ENCODE measurements around the gene C19orf18. TPM values are rescaled to one million over a fixed set of nuclear protein-coding genes. Genes with fewer than 3 reads are reported as not detected.

The C19orf18 gene
- total and polyA plus RNA-seq, 4 donors = 0.14 to 0.58 (median 0.23) TPM; not detected in 1

DNA sequence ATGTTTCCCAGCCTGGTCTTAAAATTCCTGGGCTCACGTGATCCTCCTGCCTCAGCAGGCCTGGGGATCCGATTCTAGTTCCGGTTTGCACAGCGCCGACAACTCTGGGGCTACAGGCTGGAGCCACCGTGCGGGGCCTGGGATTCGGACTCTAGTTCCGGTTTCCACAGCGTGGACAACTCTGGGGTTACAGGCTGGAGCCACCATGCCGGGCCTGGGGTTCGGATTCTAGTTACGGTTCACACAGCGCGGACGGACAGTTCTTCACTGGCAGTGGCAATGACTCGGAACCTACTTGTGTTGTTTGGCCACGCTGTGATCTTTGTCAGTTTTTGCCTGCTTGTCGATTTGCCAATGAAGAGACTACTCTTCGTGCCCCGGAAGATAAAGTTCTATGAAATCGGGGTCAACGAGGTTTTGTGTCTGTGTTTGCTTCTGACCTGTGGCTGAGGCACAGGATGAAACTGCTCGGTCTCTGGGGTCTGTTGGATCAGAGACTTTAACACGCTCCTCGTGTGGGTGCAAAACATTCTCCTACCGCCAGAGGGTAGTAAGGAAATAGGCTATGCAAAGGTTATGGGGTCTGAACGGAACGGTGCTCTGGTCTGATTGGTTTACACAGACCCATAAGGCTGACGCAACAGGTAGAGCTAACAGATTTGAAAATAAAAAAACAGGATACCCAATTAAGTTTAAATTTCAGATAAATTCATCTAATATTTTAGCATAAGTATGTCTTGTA lies 47.4 kb upstream of the C19orf18 start:
- H3K27ac ChIP-seq (ENCODE audit: low read depth in 1 of 2, low read length in 2 of 2) = no peak overlapping the region
- peak; percentile 45 for DNase-seq (ENCODE audit: low spot score)
- no peak for TF ChIP-seq HNF4A (conservative IDR thresholded peaks at IDR 0.05)
- TF ChIP-seq FOXA2 (IDR thresholded peaks at IDR 0.05) = no peak
- peak; percentile 71 to 80 for TF ChIP-seq RAD21 (IDR thresholded peaks at IDR 0.05)
- no peak for TF ChIP-seq ZBTB33 (IDR thresholded peaks at IDR 0.05)
- TF ChIP-seq CTCF (IDR thresholded peaks at IDR 0.05; ENCODE audit: low read depth, low read length, missing input control) = peak; percentile 46
- peak; percentile 53 for TF ChIP-seq NR2F2 (IDR thresholded peaks at IDR 0.05)
- H3K4me3 ChIP-seq (ENCODE audit: low read depth in 1 of 3, low read length in 3 of 3) = peak overlapping the region in 1 of 3 donors; percentile 23
- no peaks in the 10 kb centered on the region for H3K36me3 ChIP-seq (ENCODE audit: control insufficient read depth in 4 of 4, insufficient read depth in 3 of 4, low read depth in 1 of 4, low read length in 3 of 4)
- 56% methylated on average over 30 of the region's 30 CpGs for WGBS
- H3K4me1 ChIP-seq (ENCODE audit: control insufficient read depth in 4 of 4, insufficient read depth in 4 of 4, low read length in 3 of 4) = no peaks in the 10 kb centered on the region
- H3K9ac ChIP-seq (ENCODE audit: low read depth in 1 of 2, low read length in 2 of 2) = no peak overlapping the region
- H3K27me3 ChIP-seq (ENCODE audit: control insufficient read depth in 4 of 4, insufficient read depth in 4 of 4, low read length in 3 of 4) = no peaks in the 10 kb centered on the region
- H3K9me3 ChIP-seq (ENCODE audit: control insufficient read depth in 4 of 4, low read length in 3 of 4) = peaks cover 18 to 42% (median 28%) of the 10 kb centered on the region in 4 donors

DNA sequence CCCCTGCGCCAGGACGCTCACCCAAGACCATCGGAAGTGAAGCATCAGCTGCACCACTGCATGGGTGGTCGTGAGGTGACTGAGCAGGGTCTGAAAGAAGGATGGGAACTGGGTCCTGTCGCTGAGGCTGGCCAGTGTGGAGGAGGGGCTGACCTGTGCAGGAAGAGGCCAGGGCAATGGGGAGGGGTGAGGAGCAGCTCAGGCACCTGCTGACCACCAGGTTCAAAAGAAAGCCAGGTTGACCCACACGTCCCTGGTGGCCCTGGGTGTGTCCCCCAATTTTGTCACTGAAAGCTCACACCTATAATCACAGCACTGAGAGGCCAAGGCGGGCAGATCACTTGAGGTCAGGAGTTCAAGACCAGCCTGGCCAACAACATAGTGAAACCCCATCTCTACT lies 45.8 kb upstream of the C19orf18 start:
- Histone ChIP-seq H3K9ac (ENCODE audit: low read depth in 1 of 2, low read length in 2 of 2) (no peak overlapping the region), H3K27me3 (ENCODE audit: control insufficient read depth in 4 of 4, insufficient read depth in 4 of 4, low read length in 3 of 4) (no peaks in the 10 kb centered on the region), H3K9me3 (ENCODE audit: control insufficient read depth in 4 of 4, low read length in 3 of 4) (peaks cover 20 to 49% (median 31%) of the 10 kb centered on the region in 4 donors), H3K27ac (ENCODE audit: low read depth in 1 of 2, low read length in 2 of 2) (no peak overlapping the region), H3K36me3 (ENCODE audit: control insufficient read depth in 4 of 4, insufficient read depth in 3 of 4, low read depth in 1 of 4, low read length in 3 of 4) (no peaks in the 10 kb centered on the region), H3K4me1 (ENCODE audit: control insufficient read depth in 4 of 4, insufficient read depth in 4 of 4, low read length in 3 of 4) (no peaks in the 10 kb centered on the region), H3K4me3 (ENCODE audit: low read depth in 1 of 3, low read length in 3 of 3) (peak overlapping the region in 1 of 3 donors; percentile 11)
- DNase-seq (ENCODE audit: low spot score) = no peak
- TF ChIP-seq SP1 (IDR thresholded peaks at IDR 0.05) = no peak
- no peak for TF ChIP-seq NR2F2 (IDR thresholded peaks at IDR 0.05)
- TF ChIP-seq CTCF (IDR thresholded peaks at IDR 0.05; ENCODE audit: low read depth, low read length, missing input control) = no peak
- TF ChIP-seq HNF4A (conservative IDR thresholded peaks at IDR 0.05) = no peak
- no peak for TF ChIP-seq HNF4G (IDR thresholded peaks at IDR 0.05)
- TF ChIP-seq EGR1 (IDR thresholded peaks at IDR 0.05; ENCODE audit: low read depth in 2 of 2) = no peak
- no peak for TF ChIP-seq JUND (IDR thresholded peaks at IDR 0.05)
- no peak for TF ChIP-seq GABPA (IDR thresholded peaks at IDR 0.05 in 1 of 2, conservative IDR thresholded peaks at IDR 0.05 in 1 of 2)
- TF ChIP-seq RAD21 (IDR thresholded peaks at IDR 0.05) = no peak
- TF ChIP-seq, protein P1, sequence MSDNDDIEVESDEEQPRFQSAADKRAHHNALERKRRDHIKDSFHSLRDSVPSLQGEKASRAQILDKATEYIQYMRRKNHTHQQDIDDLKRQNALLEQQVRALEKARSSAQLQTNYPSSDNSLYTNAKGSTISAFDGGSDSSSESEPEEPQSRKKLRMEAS (IDR thresholded peaks at IDR 0.05) = no peak
- TF ChIP-seq RXRA (IDR thresholded peaks at IDR 0.05) = no peak
- TF ChIP-seq FOXA1 (IDR thresholded peaks at IDR 0.05) = no peak
- no peak for TF ChIP-seq FOXA2 (IDR thresholded peaks at IDR 0.05)
- TF ChIP-seq, protein P2, sequence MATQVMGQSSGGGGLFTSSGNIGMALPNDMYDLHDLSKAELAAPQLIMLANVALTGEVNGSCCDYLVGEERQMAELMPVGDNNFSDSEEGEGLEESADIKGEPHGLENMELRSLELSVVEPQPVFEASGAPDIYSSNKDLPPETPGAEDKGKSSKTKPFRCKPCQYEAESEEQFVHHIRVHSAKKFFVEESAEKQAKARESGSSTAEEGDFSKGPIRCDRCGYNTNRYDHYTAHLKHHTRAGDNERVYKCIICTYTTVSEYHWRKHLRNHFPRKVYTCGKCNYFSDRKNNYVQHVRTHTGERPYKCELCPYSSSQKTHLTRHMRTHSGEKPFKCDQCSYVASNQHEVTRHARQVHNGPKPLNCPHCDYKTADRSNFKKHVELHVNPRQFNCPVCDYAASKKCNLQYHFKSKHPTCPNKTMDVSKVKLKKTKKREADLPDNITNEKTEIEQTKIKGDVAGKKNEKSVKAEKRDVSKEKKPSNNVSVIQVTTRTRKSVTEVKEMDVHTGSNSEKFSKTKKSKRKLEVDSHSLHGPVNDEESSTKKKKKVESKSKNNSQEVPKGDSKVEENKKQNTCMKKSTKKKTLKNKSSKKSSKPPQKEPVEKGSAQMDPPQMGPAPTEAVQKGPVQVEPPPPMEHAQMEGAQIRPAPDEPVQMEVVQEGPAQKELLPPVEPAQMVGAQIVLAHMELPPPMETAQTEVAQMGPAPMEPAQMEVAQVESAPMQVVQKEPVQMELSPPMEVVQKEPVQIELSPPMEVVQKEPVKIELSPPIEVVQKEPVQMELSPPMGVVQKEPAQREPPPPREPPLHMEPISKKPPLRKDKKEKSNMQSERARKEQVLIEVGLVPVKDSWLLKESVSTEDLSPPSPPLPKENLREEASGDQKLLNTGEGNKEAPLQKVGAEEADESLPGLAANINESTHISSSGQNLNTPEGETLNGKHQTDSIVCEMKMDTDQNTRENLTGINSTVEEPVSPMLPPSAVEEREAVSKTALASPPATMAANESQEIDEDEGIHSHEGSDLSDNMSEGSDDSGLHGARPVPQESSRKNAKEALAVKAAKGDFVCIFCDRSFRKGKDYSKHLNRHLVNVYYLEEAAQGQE (IDR thresholded peaks at IDR 0.05) = no peak
- no peak for TF ChIP-seq ATF3 (IDR thresholded peaks at IDR 0.05)
- no peak for TF ChIP-seq YY1 (IDR thresholded peaks at IDR 0.05)
- no peak for TF ChIP-seq TAF1 (conservative IDR thresholded peaks at IDR 0.05)
- WGBS = 70% methylated on average over 7 of the region's 7 CpGs

All from liver (tissue), 9 donors.